Body of pancreas (tissue), 4 donors: ENCODE measurements around the gene CTNS.

Experiments used
- POLR2A ChIP-seq, 3 donors: fragments of 450-650 bp; IDR thresholded peaks; one replicate each; pipeline ENCODE4 v1.6.1; 2016; ENCODE audit warnings: antibody characterized with exemption in 3 of 3, mild to moderate bottlenecking in 2 of 3
- TF ChIP-seq, protein P1 (sequence below), 7 experiments: fragments of 450-650 bp in 4 of 7; fragments of 200-600 bp in 3 of 7; sonication (generic) in 3 of 7; IDR thresholded peaks; one replicate each; pipeline ENCODE4 v1.5.1; 2016 to 2019; ENCODE audit warnings: antibody characterized with exemption in 7 of 7

DNA sequence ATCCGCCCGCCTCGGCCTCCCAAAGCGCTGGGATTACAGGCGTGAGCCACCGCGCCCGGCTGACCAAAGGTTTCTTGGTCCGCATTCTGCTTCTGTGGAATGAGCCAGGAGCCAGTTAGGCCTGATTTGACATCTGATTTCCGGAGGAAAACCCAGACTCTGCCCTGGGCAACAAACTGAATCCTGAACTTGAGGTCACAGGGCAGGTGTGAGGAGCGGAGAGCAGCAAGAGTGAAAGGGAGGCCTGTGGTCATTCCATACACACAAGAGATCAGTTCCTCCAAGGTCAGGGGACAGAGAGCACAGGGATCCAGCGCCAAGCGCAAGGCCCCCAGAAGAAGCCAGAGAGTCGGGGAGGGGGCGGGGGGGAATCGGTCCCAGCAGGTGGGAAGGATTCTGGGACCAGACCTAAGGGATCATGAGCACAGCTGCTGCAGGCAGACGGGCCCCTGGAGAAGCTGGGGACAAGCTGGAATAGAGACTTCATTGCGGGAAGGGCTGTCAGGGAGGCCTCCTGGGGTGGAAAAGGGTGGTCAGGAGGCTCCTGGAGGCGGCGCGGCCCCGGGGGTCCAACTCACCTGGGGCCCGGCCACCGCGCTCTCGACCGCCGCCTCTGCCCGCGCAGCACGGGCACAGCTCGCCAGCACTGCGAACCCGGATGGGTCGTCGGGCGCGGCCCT is 946 bp upstream of the CTNS start:
- TF ChIP-seq, protein P1, sequence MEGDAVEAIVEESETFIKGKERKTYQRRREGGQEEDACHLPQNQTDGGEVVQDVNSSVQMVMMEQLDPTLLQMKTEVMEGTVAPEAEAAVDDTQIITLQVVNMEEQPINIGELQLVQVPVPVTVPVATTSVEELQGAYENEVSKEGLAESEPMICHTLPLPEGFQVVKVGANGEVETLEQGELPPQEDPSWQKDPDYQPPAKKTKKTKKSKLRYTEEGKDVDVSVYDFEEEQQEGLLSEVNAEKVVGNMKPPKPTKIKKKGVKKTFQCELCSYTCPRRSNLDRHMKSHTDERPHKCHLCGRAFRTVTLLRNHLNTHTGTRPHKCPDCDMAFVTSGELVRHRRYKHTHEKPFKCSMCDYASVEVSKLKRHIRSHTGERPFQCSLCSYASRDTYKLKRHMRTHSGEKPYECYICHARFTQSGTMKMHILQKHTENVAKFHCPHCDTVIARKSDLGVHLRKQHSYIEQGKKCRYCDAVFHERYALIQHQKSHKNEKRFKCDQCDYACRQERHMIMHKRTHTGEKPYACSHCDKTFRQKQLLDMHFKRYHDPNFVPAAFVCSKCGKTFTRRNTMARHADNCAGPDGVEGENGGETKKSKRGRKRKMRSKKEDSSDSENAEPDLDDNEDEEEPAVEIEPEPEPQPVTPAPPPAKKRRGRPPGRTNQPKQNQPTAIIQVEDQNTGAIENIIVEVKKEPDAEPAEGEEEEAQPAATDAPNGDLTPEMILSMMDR (IDR thresholded peaks at IDR 0.05), result no peak
- no peak for TF ChIP-seq POLR2A (IDR thresholded peaks at IDR 0.05)
